LNCaP clone FGC (cell line): ENCODE data around the gene HCN3.

Experiments
- DNase-seq: peaks from one replicate; pipeline ENCODE4 v3.0.0-alpha.2; 2011; ENCODE audit warnings: low read depth
- H3K4me3 ChIP-seq: 2 replicates; pipeline ENCODE4 v1.5.1; 2011; ENCODE audit warnings: mild to moderate bottlenecking, low read depth, low read length, control low read depth
- CTCF ChIP-seq: IDR thresholded peaks from 2 replicates; pipeline ENCODE4 v1.5.1; 2012; ENCODE audit warnings: mild to moderate bottlenecking; ENCODE audit not compliant: control insufficient read depth, insufficient read depth; ENCODE audit errors: extremely low read depth

Gene HCN3

GRCh38 chr1:155255243-155256007 lies 21.8 kb upstream of the HCN3 start, which contains the start of gene ENTREP3:
Gene ENTREP3 (minus strand): TSS chr1:155255483. CDS start chr1:155254877, 606 bp downstream.
- DNase-seq, result no peak
- TF ChIP-seq CTCF, result no peak
- peak within 1 kb of the TSS; percentile 79 for H3K4me3 ChIP-seq

GRCh38 chr1:155256058-155256852 lies 21.0 kb upstream of the HCN3 start:
- no peak overlapping the region for H3K4me3 ChIP-seq
- no peak for TF ChIP-seq CTCF
- DNase-seq, result no peak

- DNase-seq, result no peak
- no peak for TF ChIP-seq CTCF
- H3K4me3 ChIP-seq, result no peak overlapping the region
These were observed 17.0 kb upstream of the HCN3 start for GRCh38 chr1:155260276-155260675.

- no peak for DNase-seq
- TF ChIP-seq CTCF, result no peak
- H3K4me3 ChIP-seq, result peak overlapping the region; percentile 96
These were observed 15.8 kb upstream of the HCN3 start for GRCh38 chr1:155261493-155261851.

GRCh38 chr1:155261852-155262673 lies 15.2 kb upstream of the HCN3 start, which contains the start of gene SCAMP3:
Gene SCAMP3 (minus strand): TSS chr1:155262360. CDS start chr1:155262151, 209 bp downstream.
- peak within 1 kb of the TSS; percentile 96 for H3K4me3 ChIP-seq
- peak; percentile 96 for DNase-seq
- TF ChIP-seq CTCF, result no peak

- TF ChIP-seq CTCF, result no peak
- no peak for DNase-seq
These were observed 14.2 kb upstream of the HCN3 start for GRCh38 chr1:155263067-155263466.

More at GRCh38 chr1:155263067-155263466, 14.2 kb upstream of the HCN3 start:
- H3K4me3 ChIP-seq, result no peak overlapping the region
